MM.1S (cell line): ENCODE results near the gene SGSM1.

Experiments used
- DNase-seq: peaks from one replicate; pipeline ENCODE4 v3.0.0-alpha.2; 2015
- H2AFZ ChIP-seq: fragments of 300-600 bp; sonication (generic); 2 replicates; pipeline ENCODE4 v1.6.0; 2016; ENCODE audit warnings: antibody characterized with exemption, low read length
- H3F3A ChIP-seq: fragments of 300-600 bp; sonication (generic); 2 replicates; pipeline ENCODE4 v1.6.1; 2016; ENCODE audit warnings: mild to moderate bottlenecking, antibody characterized with exemption, low read length, moderate library complexity, mixed read lengths; ENCODE audit not compliant: insufficient read depth
- H3K27ac ChIP-seq: fragments of 300-600 bp; sonication (generic); 2 replicates; pipeline ENCODE4 v1.5.1; 2016; ENCODE audit warnings: mild to moderate bottlenecking, low read length
- H3K27me3 ChIP-seq: fragments of 300-600 bp; sonication (generic); replicated peaks from 2 replicates; pipeline ENCODE4 v1.6.0; 2016; ENCODE audit warnings: low read length; ENCODE audit not compliant: insufficient read depth
- H3K36me3 ChIP-seq: fragments of 300-600 bp; sonication (generic); replicated peaks from 2 replicates; pipeline ENCODE4 v1.6.1; 2016; ENCODE audit warnings: mild to moderate bottlenecking, low read length, mixed read lengths; ENCODE audit not compliant: insufficient read depth
- H3K4me1 ChIP-seq: fragments of 300-600 bp; sonication (generic); 2 replicates; pipeline ENCODE4 v1.6.1; 2016; ENCODE audit warnings: low read length, mixed read lengths
- H3K4me2 ChIP-seq: fragments of 300-600 bp; sonication (generic); 2 replicates; pipeline ENCODE4 v1.6.0; 2016; ENCODE audit warnings: low read depth, low read length
- H3K4me3 ChIP-seq: fragments of 300-600 bp; sonication (generic); 2 replicates; pipeline ENCODE4 v1.5.1; 2016; ENCODE audit warnings: low read length, mixed read lengths
- H3K79me2 ChIP-seq: fragments of 300-600 bp; sonication (generic); 2 replicates; pipeline ENCODE4 v1.6.1; 2016; ENCODE audit warnings: mixed run types, low read length, mixed read lengths
- H3K9ac ChIP-seq: fragments of 300-600 bp; sonication (generic); 2 replicates; pipeline ENCODE4 v1.6.1; 2016; ENCODE audit warnings: low read length, mixed read lengths
- H3K9me2 ChIP-seq: fragments of 300-600 bp; sonication (generic); replicated peaks from 2 replicates; pipeline ENCODE4 v1.6.1; 2016; ENCODE audit warnings: mild to moderate bottlenecking, low read length, mixed read lengths; ENCODE audit not compliant: insufficient read depth
- H3K9me3 ChIP-seq: fragments of 300-600 bp; sonication (generic); replicated peaks from 2 replicates; pipeline ENCODE4 v1.6.1; 2016; ENCODE audit warnings: mild to moderate bottlenecking, low read length, mixed read lengths; ENCODE audit not compliant: insufficient read depth
- H4K20me1 ChIP-seq: fragments of 300-600 bp; sonication (generic); 2 replicates; pipeline ENCODE4 v1.6.1; 2016; ENCODE audit warnings: mild to moderate bottlenecking, low read length, moderate library complexity, mixed read lengths; ENCODE audit not compliant: insufficient read depth
- CTCF ChIP-seq: fragments of 300-600 bp; sonication (generic); IDR thresholded peaks from 2 replicates; pipeline ENCODE4 v1.5.1; 2016; ENCODE audit warnings: antibody characterized with exemption, low read length, mixed read lengths
- EZH2 ChIP-seq: fragments of 300-600 bp; sonication (generic); optimal IDR thresholded peaks from 2 replicates; pipeline ENCODE3; 2017; ENCODE audit warnings: low read depth, mild to moderate bottlenecking, antibody characterized with exemption, low read length, mixed read lengths
- EZH2phosphoT487 ChIP-seq: fragments of 300-600 bp; sonication (generic); IDR thresholded peaks from 2 replicates; pipeline ENCODE4 v1.6.1; 2018; ENCODE audit warnings: antibody characterized with exemption, low read length

The SGSM1 gene

GRCh38 chr22:24803064-24803542, 2.9 kb upstream of the SGSM1 start:
- Histone ChIP-seq H3K4me2 (no peak overlapping the region), H3K9ac (no peak overlapping the region), H3K4me1 (no peaks in the 10 kb centered on the region), H3K27ac (no peak overlapping the region), H3K4me3 (no peak overlapping the region), H3K36me3 (no peaks in the 10 kb centered on the region), H4K20me1 (no peaks in the 10 kb centered on the region), H2AFZ (no peak overlapping the region), H3K9me2 (no peaks in the 10 kb centered on the region), H3K9me3 (no peaks in the 10 kb centered on the region), H3K79me2 (no peaks in the 10 kb centered on the region), H3K27me3 (peaks cover 16% of the 10 kb centered on the region; the same call in 1 of the 2 replicates), H3F3A (0 out of 2 replicates have a peak, but pooled peaks cover 5% of the 10 kb centered on the region)
- TF ChIP-seq CTCF (peak; percentile 91), EZH2phosphoT487 (no peak)
- DNase-seq = peak; percentile 32

GRCh38 chr22:24806663-24807001, 621 bp downstream of the SGSM1 start:
- no peak for DNase-seq
- H2AFZ ChIP-seq = peak overlapping the region; percentile 74; the same call in 1 of the 2 replicates
- H3K4me3 ChIP-seq = peak overlapping the region; percentile 60

GRCh38 chr22:24807284-24807950, 1.4 kb downstream of the SGSM1 start:
- Histone ChIP-seq H3K9me2 (no peaks in the 10 kb centered on the region), H2AFZ (no peak overlapping the region), H3K27me3 (peaks cover 48% of the 10 kb centered on the region), H3K27ac (no peak overlapping the region), H3K4me3 (no peak overlapping the region), H3K36me3 (no peaks in the 10 kb centered on the region), H3K9me3 (no peaks in the 10 kb centered on the region), H3K9ac (no peak overlapping the region), H3F3A (0 out of 2 replicates have a peak, but pooled peaks cover 5% of the 10 kb centered on the region), H3K4me2 (no peak overlapping the region), H3K4me1 (no peaks in the 10 kb centered on the region), H4K20me1 (no peaks in the 10 kb centered on the region), H3K79me2 (no peaks in the 10 kb centered on the region)
- DNase-seq = no peak
- no peak for TF ChIP-seq EZH2
- TF ChIP-seq EZH2phosphoT487 = no peak

More at GRCh38 chr22:24806663-24807001, 621 bp downstream of the SGSM1 start:
- Histone ChIP-seq H3K27me3 (peaks cover 43% of the 10 kb centered on the region), H3K4me1 (no peaks in the 10 kb centered on the region), H3K9me3 (no peaks in the 10 kb centered on the region), H3K36me3 (no peaks in the 10 kb centered on the region), H3K4me2 (peak overlapping the region; percentile 93; the same call in 1 of the 2 replicates), H4K20me1 (no peaks in the 10 kb centered on the region), H3K9me2 (no peaks in the 10 kb centered on the region), H3K27ac (no peak overlapping the region), H3K9ac (no peak overlapping the region), H3F3A (0 out of 2 replicates have a peak, but pooled peaks cover 5% of the 10 kb centered on the region), H3K79me2 (no peaks in the 10 kb centered on the region)
- TF ChIP-seq EZH2phosphoT487 = no peak
- no peak for TF ChIP-seq EZH2
- no peak for TF ChIP-seq CTCF

GRCh38 chr22:24809331-24809730, 3.3 kb downstream of the SGSM1 start:
- H3K27me3 ChIP-seq = peaks cover 67% of the 10 kb centered on the region
- H3F3A ChIP-seq = 0 out of 2 replicates have a peak, but pooled peaks cover 5% of the 10 kb centered on the region
- DNase-seq = no peak
- H4K20me1 ChIP-seq = no peaks in the 10 kb centered on the region
- no peaks in the 10 kb centered on the region for H3K79me2 ChIP-seq
- H3K36me3 ChIP-seq = no peaks in the 10 kb centered on the region
- TF ChIP-seq EZH2phosphoT487 = no peak
- no peak for TF ChIP-seq CTCF
- TF ChIP-seq EZH2 = no peak
- no peak overlapping the region for H2AFZ ChIP-seq
- H3K4me2 ChIP-seq = no peak overlapping the region
- no peaks in the 10 kb centered on the region for H3K9me3 ChIP-seq
- no peaks in the 10 kb centered on the region for H3K4me1 ChIP-seq
- no peak overlapping the region for H3K9ac ChIP-seq
- no peaks in the 10 kb centered on the region for H3K9me2 ChIP-seq
- no peak overlapping the region for H3K27ac ChIP-seq
- H3K4me3 ChIP-seq = no peak overlapping the region
